NCI-H2196 treated with DMSO at 0.1 percent for 48 hours (cell line): ENCODE data around the gene NECTIN4.
"Not testable (repeated sequence)": the region's sequence is repeated elsewhere in the genome, so short reads cannot be mapped to it uniquely, and the experiment has no call there.

ENCODE experiments used
- DNase-seq: peaks from one replicate; lab custom pipeline; 2025; ENCODE audit not compliant: unreplicated experiment; lab: John Stamatoyannopoulos, UW

The NECTIN4 gene

GRCh38 chr1:161082996-161083747 is 6.2 kb downstream of the NECTIN4 start:
- DNase-seq, result peak; percentile 44

GRCh38 chr1:161082483-161082882 is 6.9 kb downstream of the NECTIN4 start:
- DNase-seq, result no peak

GRCh38 chr1:161081519-161081918 is 7.8 kb downstream of the NECTIN4 start:
- no peak for DNase-seq

- no peak for DNase-seq
These were observed 8.6 kb downstream of the NECTIN4 start for GRCh38 chr1:161080441-161081405.

GRCh38 chr1:161079436-161080110 is 9.8 kb downstream of the NECTIN4 start:
- DNase-seq, result no peak

- DNase-seq, result no peak
These were observed 11.9 kb downstream of the NECTIN4 start for GRCh38 chr1:161077426-161077825.

GRCh38 chr1:161076410-161076809 is 12.9 kb downstream of the NECTIN4 start:
- no peak for DNase-seq

- DNase-seq, result no peak
These were observed 14.5 kb downstream of the NECTIN4 start for GRCh38 chr1:161074676-161075368.

GRCh38 chr1:161073474-161074121 is 15.8 kb downstream of the NECTIN4 start:
- no peak for DNase-seq

- DNase-seq, result no peak
These were observed 16.5 kb downstream of the NECTIN4 start for GRCh38 chr1:161072751-161073449.

GRCh38 chr1:161071886-161072371 is 17.4 kb downstream of the NECTIN4 start:
- no peak for DNase-seq

GRCh38 chr1:161070761-161071160 is 18.6 kb downstream of the NECTIN4 start:
- DNase-seq, result no peak

GRCh38 chr1:161069731-161070270 is 19.6 kb downstream of the NECTIN4 start, which contains the start of gene ARHGAP30:
Gene ARHGAP30 (minus strand): TSS chr1:161069891. CDS start chr1:161069624, 267 bp downstream.
- DNase-seq, result no peak

- no peak for DNase-seq
These were observed 20.1 kb downstream of the NECTIN4 start for GRCh38 chr1:161069241-161069640.

- no peak for DNase-seq
These were observed 20.8 kb downstream of the NECTIN4 start for GRCh38 chr1:161068306-161069234.

GRCh38 chr1:161066694-161067093 is 22.7 kb downstream of the NECTIN4 start:
- no peak for DNase-seq

- not testable (repeated sequence) for DNase-seq
These were observed 23.7 kb downstream of the NECTIN4 start for GRCh38 chr1:161065681-161066080.

GRCh38 chr1:161063936-161064335 is 25.4 kb downstream of the NECTIN4 start:
- not testable (repeated sequence) for DNase-seq
